GM10266 (cell line): Measurements from ENCODE around the gene HOXB13.

Experiments
- DNase-seq: peaks from one replicate; pipeline ENCODE4 v3.0.0; 2012; ENCODE audit errors: extremely low spot score
- TF ChIP-seq, protein P1 (sequence below): IDR thresholded peaks from 2 replicates; pipeline ENCODE4 v1.5.1; 2012; ENCODE audit warnings: mild to moderate bottlenecking, low read depth; ENCODE audit not compliant: control insufficient read depth, insufficient read depth; ENCODE audit errors: missing control alignments

The HOXB13 gene

DNA sequence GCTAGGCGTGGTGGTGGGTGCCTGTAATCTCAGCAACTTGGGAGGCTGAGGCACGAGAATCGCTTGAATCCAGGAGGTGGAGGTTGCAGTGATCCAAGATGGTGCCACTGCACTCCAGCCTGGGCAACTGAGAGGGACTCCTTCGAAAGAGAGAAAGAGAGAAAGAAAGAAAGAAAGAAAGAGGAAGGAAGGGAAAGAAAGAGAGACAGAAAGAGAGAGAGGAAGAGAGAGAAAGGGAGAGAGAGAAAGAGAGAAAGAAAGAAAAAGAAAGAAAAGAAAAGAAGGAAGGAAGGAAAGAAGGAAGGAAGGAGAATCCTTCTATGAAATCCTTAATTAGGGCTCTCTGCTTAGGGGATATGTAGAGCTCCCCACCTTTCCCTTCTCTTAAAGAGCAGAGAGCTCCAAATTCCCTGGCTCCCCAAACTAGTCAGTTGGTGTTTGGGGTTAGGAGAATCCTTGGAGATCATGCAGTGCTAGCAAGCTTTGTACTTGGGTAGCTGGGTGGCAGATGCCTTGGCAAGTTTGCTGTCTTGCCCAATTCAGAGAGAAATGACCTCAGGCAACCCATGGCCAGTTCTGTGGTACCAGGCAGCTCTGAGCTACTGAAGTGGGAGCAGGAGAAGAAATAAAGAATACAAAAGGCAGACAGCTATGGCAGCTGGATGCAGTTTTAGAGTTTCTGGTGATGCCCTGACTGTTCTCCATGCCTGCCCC is 8.9 kb upstream of the HOXB13 start:
- DNase-seq, result no peak
- TF ChIP-seq, protein P1, sequence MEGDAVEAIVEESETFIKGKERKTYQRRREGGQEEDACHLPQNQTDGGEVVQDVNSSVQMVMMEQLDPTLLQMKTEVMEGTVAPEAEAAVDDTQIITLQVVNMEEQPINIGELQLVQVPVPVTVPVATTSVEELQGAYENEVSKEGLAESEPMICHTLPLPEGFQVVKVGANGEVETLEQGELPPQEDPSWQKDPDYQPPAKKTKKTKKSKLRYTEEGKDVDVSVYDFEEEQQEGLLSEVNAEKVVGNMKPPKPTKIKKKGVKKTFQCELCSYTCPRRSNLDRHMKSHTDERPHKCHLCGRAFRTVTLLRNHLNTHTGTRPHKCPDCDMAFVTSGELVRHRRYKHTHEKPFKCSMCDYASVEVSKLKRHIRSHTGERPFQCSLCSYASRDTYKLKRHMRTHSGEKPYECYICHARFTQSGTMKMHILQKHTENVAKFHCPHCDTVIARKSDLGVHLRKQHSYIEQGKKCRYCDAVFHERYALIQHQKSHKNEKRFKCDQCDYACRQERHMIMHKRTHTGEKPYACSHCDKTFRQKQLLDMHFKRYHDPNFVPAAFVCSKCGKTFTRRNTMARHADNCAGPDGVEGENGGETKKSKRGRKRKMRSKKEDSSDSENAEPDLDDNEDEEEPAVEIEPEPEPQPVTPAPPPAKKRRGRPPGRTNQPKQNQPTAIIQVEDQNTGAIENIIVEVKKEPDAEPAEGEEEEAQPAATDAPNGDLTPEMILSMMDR, result no peak

DNA sequence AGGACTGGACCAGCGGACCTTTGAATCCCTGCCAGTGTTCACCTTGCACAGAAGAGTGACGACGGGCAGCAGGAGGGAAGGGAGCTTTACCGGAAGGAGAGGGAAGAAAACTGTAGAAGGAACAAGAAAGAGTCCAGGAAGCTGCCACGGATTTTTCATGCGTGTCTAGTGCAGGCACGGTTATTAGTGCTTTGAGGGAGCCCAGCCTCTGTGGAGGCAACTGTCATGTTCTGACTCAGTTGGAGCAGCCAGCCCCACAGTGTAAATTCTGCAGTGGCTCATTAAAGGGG is 6.5 kb upstream of the HOXB13 start:
- TF ChIP-seq, protein P1, result no peak

DNA sequence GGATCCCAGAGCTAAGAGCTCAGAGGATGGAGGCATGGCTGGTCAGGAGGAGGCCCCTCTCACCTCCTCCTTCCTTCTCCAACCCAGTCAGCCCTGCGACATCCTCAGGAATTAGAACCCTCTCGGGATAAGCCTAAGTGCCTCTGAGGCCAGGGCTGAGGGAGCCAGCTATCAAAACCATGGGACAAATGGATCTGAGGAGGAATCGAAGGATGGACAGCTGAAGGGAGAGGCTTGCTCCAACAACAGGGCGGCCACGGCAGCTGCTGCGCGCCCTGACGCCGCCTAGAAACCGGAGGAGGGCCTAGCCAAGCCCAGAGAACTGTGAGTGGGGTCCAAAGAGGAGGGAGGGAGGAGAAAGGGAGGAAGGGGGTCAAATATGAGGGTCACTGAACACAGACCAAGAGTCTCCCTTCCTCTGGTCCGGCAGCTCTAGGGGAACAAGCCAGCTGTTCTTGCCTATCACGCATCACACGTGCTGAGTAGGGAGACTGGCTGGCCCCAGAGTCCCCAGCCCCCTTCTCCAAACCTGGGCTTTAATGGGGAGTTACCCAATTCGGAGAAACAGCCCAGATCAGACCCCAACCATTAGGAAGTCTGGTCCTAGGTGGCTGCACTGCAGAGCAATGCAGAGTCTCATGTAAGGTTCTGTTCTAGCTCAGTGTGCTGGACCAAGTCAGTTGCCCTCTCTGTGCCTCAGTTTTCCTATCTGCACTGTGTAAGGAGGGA is 5.9 kb upstream of the HOXB13 start:
- TF ChIP-seq, protein P1, result no peak

More for the DNA sequence above, 6.5 kb upstream of the HOXB13 start:
- no peak for DNase-seq

DNA sequence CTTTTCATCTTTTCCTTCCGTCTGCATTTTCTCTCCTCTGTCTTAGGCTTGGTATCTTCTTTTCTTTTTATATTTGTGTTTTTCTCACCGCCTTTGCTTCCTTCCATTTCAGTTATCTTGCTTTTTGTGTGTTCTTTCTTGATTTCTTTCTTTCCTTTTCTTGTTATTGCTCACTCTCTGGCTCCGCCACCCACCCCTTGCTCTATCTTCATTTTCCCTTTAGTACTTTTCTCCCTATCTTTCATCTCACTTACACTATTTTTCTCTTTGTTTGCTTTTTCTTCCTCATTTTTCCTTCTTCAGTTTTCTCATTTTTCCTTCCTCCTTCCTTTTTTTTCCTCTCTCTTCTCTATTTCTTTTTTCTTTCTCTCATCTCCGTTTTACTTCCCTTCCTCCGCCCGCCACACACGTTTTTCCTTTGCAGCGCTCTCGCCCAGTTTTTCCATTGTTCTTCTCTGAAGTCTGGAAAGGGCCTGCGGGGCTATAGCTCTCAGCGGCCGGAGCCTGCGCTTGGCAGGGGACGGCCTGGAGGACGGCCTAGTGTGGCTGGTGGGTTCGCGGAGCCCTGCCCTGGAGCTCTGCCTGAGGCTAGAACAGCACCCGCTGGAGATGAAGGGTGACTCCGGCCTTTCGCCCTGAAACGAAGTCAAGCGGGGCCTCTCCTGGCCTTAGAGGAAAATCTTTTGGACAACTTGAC is 5.2 kb upstream of the HOXB13 start:
- no peak for DNase-seq
- TF ChIP-seq, protein P1, result no peak

More for the DNA sequence above, 5.9 kb upstream of the HOXB13 start:
- DNase-seq, result no peak

DNA sequence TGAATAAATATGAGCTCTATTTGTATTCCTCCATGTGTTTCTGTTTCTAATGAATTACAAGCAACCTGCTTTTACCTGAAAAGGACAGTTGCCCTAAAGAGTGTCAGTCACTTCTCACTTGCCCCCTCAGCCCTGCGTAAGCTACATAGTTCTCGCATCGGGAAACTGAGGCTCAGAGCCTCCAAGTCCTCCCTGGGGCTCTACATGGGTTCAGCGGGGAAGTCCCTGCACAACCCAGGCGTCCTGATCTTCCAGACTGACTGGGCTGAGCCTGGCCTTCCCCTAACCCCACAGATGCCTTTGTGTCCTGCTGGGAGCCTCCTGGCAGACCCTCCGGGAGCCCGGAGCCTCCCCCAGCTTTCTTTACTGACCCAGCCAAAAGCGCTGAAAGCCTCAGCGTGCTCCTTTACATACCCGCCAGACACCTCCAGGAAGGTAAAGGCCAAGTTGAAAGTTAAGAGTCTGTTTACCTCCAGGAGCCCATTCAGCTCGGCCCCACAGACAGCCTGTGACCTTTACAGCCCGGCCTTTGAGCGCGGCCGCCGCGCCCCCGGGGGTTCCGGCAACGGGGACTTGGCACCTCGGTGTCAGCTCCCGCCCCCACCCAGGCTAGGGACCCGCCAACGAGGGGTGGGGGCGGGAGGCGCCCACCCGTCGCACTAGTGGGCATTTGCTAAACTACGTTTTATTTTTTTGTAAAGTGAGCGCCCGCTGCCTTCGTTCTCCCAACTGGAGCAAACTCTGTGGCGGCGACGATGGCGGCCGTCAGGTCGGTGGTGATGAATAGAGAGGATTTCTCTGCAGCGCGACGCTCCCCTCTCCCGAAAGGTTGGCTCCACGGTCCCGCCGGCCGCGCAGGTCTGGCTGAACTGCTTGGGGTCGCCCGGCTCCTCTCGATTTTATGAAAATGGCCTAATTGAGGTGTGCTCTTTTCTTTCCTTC is 4.4 kb upstream of the HOXB13 start:
- DNase-seq, result no peak
- TF ChIP-seq, protein P1, result no peak

DNA sequence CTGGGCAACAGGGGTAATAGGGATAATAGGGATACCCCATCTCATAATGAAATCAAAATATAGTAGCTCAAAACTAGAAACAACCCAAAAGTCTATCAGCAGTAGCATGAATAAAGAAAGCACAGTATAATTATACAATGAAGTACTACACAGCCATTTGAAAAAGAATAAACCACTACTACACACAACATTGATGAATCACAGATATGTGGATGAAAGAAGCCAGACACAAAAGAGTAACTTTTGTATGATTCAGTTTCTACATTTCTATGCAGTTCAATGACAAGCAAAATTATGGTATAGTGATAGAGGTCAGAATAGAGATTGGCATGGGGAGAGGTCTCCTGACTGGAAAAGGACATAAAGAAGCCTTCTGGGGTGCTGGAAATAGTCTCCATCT is 2.8 kb upstream of the HOXB13 start:
- DNase-seq, result no peak

More for the DNA sequence above, 2.8 kb upstream of the HOXB13 start:
- TF ChIP-seq, protein P1, result no peak
